Smooth muscle cell (in vitro differentiated cells): ENCODE data around the gene WWOX. TPM values are rescaled to one million over a fixed set of nuclear protein-coding genes. Genes with fewer than 3 reads are reported as not detected.

Experiments
- DNase-seq: peaks from one replicate; lab custom pipeline; 2025; ENCODE audit not compliant: unreplicated experiment; lab: John Stamatoyannopoulos, UW
- H2AFZ ChIP-seq: fragments of 200-600 bp; sonication (generic); 2 replicates; pipeline ENCODE4 v1.6.0; 2016; ENCODE audit warnings: antibody characterized with exemption, low read depth, mild to moderate bottlenecking
- H3F3A ChIP-seq: fragments of 200-600 bp; sonication (generic); 2 replicates; pipeline ENCODE4 v1.6.0; 2017; ENCODE audit warnings: antibody characterized with exemption, low read depth
- H3K27ac ChIP-seq: fragments of 200-600 bp; sonication (generic); 2 replicates; pipeline ENCODE4 v1.5.1; 2016; ENCODE audit warnings: low read depth, mild to moderate bottlenecking
- H3K27me3 ChIP-seq: fragments of 200-600 bp; sonication (generic); 2 replicates; pipeline ENCODE4 v1.6.1; 2016; ENCODE audit warnings: low read depth, mild to moderate bottlenecking
- H3K36me3 ChIP-seq: fragments of 200-600 bp; sonication (generic); 2 replicates; pipeline ENCODE4 v1.5.1; 2016; ENCODE audit warnings: low read depth
- H3K4me1 ChIP-seq: fragments of 200-600 bp; sonication (generic); 2 replicates; pipeline ENCODE4 v1.5.1; 2016; ENCODE audit warnings: low read depth
- H3K4me2 ChIP-seq: fragments of 200-600 bp; sonication (generic); 2 replicates; pipeline ENCODE4 v1.6.0; 2016; ENCODE audit warnings: mild to moderate bottlenecking
- H3K4me3 ChIP-seq: fragments of 200-600 bp; sonication (generic); 2 replicates; pipeline ENCODE4 v1.5.1; 2016; ENCODE audit warnings: mild to moderate bottlenecking
- H3K79me2 ChIP-seq: fragments of 200-600 bp; sonication (generic); 2 replicates; pipeline ENCODE4 v1.6.0; 2016; ENCODE audit warnings: low read depth, mild to moderate bottlenecking
- H3K9ac ChIP-seq: fragments of 200-600 bp; sonication (generic); 2 replicates; pipeline ENCODE4 v1.6.0; 2016; ENCODE audit warnings: low read depth
- H3K9me3 ChIP-seq: fragments of 200-600 bp; sonication (generic); replicated peaks from 2 replicates; pipeline ENCODE4 v1.5.1; 2016; ENCODE audit warnings: low read depth
- H4K20me1 ChIP-seq: fragments of 200-600 bp; sonication (generic); 2 replicates; pipeline ENCODE4 v1.6.0; 2016; ENCODE audit warnings: low read depth
- WGBS: methylation state at CpG from one replicate; pipeline ENCODE4 v1.1.7; 2016; ENCODE audit warnings: low lambda C conversion rate; 5-methylcytosine and 5-hydroxymethylcytosine counted together
- polyA plus RNA-seq: library from polyadenylated mRNA; unstranded; fragments of >200 nt; fragmentation: Nextera tagmentation; extraction: Ambion mirVana; gene quantifications from 2 replicates; pipeline ENCODE4 v1.2.1, GENCODE V29; 2016
- total RNA-seq: library from RNA; depleted of rRNA; stranded (reverse); fragments of >200 nt; gene quantifications from 2 replicates; pipeline ENCODE4 v1.2.3, GENCODE V29; 2014
- TF ChIP-seq, protein P1 (sequence below): fragments of 200-600 bp; sonication (generic); IDR thresholded peaks from 2 replicates; pipeline ENCODE4 v1.5.1; 2017; ENCODE audit warnings: borderline replicate concordance, mild to moderate bottlenecking, antibody characterized with exemption; ENCODE audit not compliant: insufficient read depth, poor library complexity, severe bottlenecking

The WWOX gene
- total and polyA plus RNA-seq, 2 experiments from 2014 or later: 7.5 to 14.0 TPM

DNA sequence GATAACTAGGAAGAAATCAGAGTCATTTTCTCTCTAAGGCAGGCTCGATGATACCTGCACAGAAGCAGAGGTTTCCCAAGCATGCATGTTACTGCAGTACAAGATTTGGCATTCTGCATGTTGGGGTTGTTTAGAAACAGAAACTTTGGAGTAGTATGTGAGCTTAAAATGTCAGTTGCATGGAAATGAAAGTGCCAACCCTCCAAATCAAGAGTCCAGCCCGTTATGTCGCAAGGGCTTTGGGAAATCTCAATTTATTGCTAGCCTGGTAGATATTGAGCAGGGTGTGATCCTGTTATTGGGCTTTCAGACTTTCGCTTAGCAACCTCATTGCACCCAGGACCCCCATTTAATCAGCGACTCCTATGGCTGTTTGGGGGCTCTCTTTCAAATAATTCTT is 1010.3 kb downstream of the WWOX start:
- TF ChIP-seq, protein P1, sequence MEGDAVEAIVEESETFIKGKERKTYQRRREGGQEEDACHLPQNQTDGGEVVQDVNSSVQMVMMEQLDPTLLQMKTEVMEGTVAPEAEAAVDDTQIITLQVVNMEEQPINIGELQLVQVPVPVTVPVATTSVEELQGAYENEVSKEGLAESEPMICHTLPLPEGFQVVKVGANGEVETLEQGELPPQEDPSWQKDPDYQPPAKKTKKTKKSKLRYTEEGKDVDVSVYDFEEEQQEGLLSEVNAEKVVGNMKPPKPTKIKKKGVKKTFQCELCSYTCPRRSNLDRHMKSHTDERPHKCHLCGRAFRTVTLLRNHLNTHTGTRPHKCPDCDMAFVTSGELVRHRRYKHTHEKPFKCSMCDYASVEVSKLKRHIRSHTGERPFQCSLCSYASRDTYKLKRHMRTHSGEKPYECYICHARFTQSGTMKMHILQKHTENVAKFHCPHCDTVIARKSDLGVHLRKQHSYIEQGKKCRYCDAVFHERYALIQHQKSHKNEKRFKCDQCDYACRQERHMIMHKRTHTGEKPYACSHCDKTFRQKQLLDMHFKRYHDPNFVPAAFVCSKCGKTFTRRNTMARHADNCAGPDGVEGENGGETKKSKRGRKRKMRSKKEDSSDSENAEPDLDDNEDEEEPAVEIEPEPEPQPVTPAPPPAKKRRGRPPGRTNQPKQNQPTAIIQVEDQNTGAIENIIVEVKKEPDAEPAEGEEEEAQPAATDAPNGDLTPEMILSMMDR: no peak
- H3K79me2 ChIP-seq: no peaks in the 10 kb centered on the region
- no peak overlapping the region for H3K4me2 ChIP-seq
- no peak overlapping the region for H3K4me3 ChIP-seq
- WGBS: 99% methylated on average over 5 of the region's 5 CpGs
- H3K9ac ChIP-seq: no peak overlapping the region
- H4K20me1 ChIP-seq: no peaks in the 10 kb centered on the region
- peaks cover 13% of the 10 kb centered on the region for H3K27me3 ChIP-seq
- no peaks in the 10 kb centered on the region for H3K9me3 ChIP-seq
- H3K27ac ChIP-seq: no peak overlapping the region
- H2AFZ ChIP-seq: no peak overlapping the region
- H3K4me1 ChIP-seq: peaks cover 2% of the 10 kb centered on the region
- no peaks in the 10 kb centered on the region for H3F3A ChIP-seq
- H3K36me3 ChIP-seq: no peaks in the 10 kb centered on the region
- DNase-seq: no peak

DNA sequence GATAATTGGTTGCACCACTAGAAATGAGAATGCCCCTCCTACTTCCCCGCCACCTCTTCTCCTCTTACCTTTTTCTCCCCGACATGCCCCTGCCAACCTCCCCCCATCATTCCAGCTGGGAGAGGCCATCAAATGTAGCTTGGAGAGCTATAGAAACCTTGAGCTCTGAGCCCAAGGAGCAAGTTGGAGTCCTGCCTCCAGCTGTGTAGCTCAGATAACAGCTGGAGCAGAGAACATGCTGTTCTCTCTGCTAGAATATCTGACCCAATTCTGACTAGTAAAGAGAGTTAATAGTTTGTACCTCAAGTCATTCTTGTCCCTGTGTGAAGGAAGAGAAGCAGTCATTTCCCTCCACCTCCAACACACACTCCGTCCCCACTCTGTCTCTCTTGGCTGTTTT is 1010.8 kb downstream of the WWOX start:
- Histone ChIP-seq H3K79me2 (no peaks in the 10 kb centered on the region), H3K9ac (no peak overlapping the region), H3K9me3 (no peaks in the 10 kb centered on the region), H4K20me1 (no peaks in the 10 kb centered on the region), H2AFZ (no peak overlapping the region), H3K4me3 (no peak overlapping the region), H3F3A (no peaks in the 10 kb centered on the region), H3K27me3 (peaks cover 13% of the 10 kb centered on the region), H3K4me1 (no peaks in the 10 kb centered on the region), H3K36me3 (no peaks in the 10 kb centered on the region), H3K27ac (no peak overlapping the region), H3K4me2 (no peak overlapping the region)
- no peak for DNase-seq
- WGBS: 92% methylated on average over 3 of the region's 3 CpGs
- TF ChIP-seq, protein P1: no peak

DNA sequence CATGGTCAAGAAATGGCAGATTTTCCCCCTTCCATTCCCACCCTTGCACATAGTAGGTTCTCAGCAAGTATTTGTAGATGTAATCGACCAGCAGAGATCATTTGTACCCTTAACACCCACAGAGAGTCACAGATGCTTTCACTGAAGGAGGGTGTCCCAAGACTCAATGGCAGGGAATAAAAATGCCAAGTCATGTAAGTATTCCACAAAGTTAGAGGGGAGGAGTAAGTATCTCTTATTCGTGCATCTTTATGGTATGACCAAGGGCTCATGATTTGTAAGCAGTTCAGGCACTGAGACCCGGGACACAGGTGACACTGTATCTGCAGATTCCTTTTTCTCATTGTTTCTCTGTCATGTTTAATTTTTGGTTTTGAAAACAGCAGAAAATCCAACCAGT is 1011.5 kb downstream of the WWOX start:
- Histone ChIP-seq H3K79me2 (no peaks in the 10 kb centered on the region), H3K9ac (no peak overlapping the region), H2AFZ (no peak overlapping the region), H3K27ac (no peak overlapping the region), H3K9me3 (no peaks in the 10 kb centered on the region), H3K4me2 (no peak overlapping the region), H3K4me1 (no peaks in the 10 kb centered on the region), H4K20me1 (no peaks in the 10 kb centered on the region), H3K4me3 (no peak overlapping the region), H3F3A (no peaks in the 10 kb centered on the region), H3K27me3 (peaks cover 13% of the 10 kb centered on the region), H3K36me3 (no peaks in the 10 kb centered on the region)
- WGBS: 83% methylated on average over 3 of the region's 3 CpGs
- no peak for DNase-seq
- TF ChIP-seq, protein P1: no peak

DNA sequence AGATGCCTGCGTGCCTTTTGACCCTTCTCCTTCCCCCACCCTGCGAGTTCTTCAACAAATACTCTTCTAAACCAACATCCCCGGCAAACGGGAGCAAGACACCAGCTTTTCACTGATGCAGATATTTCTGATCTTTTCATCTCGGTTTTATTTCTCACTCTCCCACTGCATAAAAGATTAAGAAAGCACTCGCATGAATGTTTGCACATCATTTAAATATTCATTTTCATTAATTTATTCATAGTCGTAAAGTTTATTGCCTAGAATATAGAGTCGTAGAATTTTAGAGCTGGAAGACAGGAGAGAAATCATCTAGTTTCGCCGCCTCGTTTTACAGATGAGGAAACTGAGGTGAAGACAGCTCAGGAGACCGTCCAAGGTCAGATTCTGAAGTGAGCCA is 1013.0 kb downstream of the WWOX start:
- Histone ChIP-seq H3F3A (no peaks in the 10 kb centered on the region), H3K9ac (no peak overlapping the region), H3K36me3 (no peaks in the 10 kb centered on the region), H3K79me2 (no peaks in the 10 kb centered on the region), H4K20me1 (no peaks in the 10 kb centered on the region), H3K4me1 (no peaks in the 10 kb centered on the region), H3K4me2 (no peak overlapping the region), H3K27me3 (peaks cover 13% of the 10 kb centered on the region), H2AFZ (no peak overlapping the region), H3K27ac (no peak overlapping the region), H3K9me3 (no peaks in the 10 kb centered on the region), H3K4me3 (no peak overlapping the region)
- TF ChIP-seq, protein P1: no peak
- DNase-seq: no peak
- 97% methylated on average over 12 of the region's 12 CpGs for WGBS
